ENCODE data around the gene POMT2. TPM values are rescaled to one million over a fixed set of nuclear protein-coding genes. Genes with fewer than 3 reads are reported as not detected.

POMT2 gene, protein sequence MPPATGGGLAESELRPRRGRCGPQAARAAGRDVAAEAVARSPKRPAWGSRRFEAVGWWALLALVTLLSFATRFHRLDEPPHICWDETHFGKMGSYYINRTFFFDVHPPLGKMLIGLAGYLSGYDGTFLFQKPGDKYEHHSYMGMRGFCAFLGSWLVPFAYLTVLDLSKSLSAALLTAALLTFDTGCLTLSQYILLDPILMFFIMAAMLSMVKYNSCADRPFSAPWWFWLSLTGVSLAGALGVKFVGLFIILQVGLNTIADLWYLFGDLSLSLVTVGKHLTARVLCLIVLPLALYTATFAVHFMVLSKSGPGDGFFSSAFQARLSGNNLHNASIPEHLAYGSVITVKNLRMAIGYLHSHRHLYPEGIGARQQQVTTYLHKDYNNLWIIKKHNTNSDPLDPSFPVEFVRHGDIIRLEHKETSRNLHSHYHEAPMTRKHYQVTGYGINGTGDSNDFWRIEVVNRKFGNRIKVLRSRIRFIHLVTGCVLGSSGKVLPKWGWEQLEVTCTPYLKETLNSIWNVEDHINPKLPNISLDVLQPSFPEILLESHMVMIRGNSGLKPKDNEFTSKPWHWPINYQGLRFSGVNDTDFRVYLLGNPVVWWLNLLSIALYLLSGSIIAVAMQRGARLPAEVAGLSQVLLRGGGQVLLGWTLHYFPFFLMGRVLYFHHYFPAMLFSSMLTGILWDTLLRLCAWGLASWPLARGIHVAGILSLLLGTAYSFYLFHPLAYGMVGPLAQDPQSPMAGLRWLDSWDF
- 10 to 100 TPM in 1 of 2 experiments, 1 to 10 TPM in 1; 9.1 to 13.1 TPM for total RNA-seq

GRCh38 chr14:77320238-77320935, at the start of gene POMT2:
Gene POMT2, minus strand, starts transcription at chr14:77320883. Its CDS starts 202 bp downstream, at chr14:77320681.

DNA sequence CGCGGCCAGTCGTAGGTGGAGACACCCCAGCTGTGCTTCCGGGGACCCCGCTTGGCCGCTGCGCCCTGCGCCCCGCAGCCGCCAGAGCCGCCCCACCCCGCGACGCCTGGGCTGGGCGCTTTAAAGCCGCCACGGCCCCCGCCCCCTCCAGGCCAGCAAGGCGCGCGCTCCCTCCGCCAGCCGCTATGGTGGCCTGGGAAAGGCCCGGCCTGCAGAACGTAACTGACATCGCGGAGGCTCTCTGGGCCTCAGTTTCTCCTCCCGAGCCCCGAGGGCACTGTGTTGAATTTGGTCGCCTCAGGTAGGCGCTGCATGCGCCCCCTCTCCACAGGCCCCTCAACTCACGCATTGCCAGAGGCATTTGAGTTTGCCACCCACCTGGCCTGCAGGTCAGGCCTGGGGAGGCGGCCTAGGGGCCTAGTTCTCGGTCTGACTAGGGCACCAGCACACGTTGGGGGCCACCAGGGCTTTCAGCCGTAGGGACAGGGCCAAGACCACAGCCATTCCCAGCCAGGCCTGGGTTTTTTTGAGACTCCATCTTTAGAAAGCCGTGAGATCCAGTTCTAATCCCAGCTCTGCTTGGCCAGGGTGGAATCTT, 49.5 kb downstream of the POMT2 start, which contains the start of gene NGB:
NGB (minus strand) TSS at position 94 of the 598 bp plus-strand sequence. CDS start 269 bp downstream, outside the sequence.

Small RNAs within 50 kb of the gene (microRNA-seq; reads per million reads assigned to microRNA genes)
- not detected for gene MIR1260A (ENCODE audit: borderline microRNAs expressed, borderline replicate concordance)

Other genes with a start within 250 kb of the POMT2 start
- gene CIPC, start 222.6 kb downstream of the POMT2 start, total RNA-seq: 10 to 100 TPM; 12.3 to 14.3 TPM
- gene ZDHHC22, start 179.1 kb downstream of the POMT2 start, total RNA-seq: not detected
- gene TMEM63C, start 139.1 kb downstream of the POMT2 start, total RNA-seq: under 1 TPM; 0.10 to 0.17 TPM
- not detected for gene NGB, start 49.7 kb downstream of the POMT2 start, total RNA-seq
- gene GSTZ1, start 153 bp upstream of the POMT2 start, total RNA-seq: 10 to 100 TPM; 15.2 to 19.7 TPM
- 10 to 100 TPM; 11.7 to 12.2 TPM for gene TMED8, start 56.2 kb upstream of the POMT2 start, total RNA-seq
- gene SAMD15, start 56.5 kb upstream of the POMT2 start, total RNA-seq: under 1 TPM; 0.23 to 0.26 TPM
- under 1 TPM; 0.36 to 0.58 TPM for gene NOXRED1, start 102.6 kb upstream of the POMT2 start, total RNA-seq
- gene VIPAS39, start 136.7 kb upstream of the POMT2 start, total RNA-seq: 10 to 100 TPM; 16.5 to 16.9 TPM
- 100 to 1,000 TPM; 137 to 142 TPM for gene AHSA1, start 137.2 kb upstream of the POMT2 start, total RNA-seq
- gene ISM2, start 177.9 kb upstream of the POMT2 start, total RNA-seq: under 1 TPM in 1 of 2 experiments, not detected in 1; 0.15 TPM

Measured in activated naive CD4-positive, alpha-beta T cell treated with anti-CD3 and anti-CD28 coated beads, Interleukin-2, amount 10 ng/mL, durations not matched to agents 5 hours and 36 hours (primary cell).